Fibroblast of peridontal ligament (primary cell): Measurements from ENCODE around the gene CST1.

ENCODE experiments used
- DNase-seq: peaks from one replicate; pipeline ENCODE4 v3.0.0-alpha.2; 2010; ENCODE audit errors: extremely low read depth

The CST1 gene

GRCh38 chr20:23705895-23706294, 44.8 kb downstream of the CST1 start:
- no peak for DNase-seq

DNA sequence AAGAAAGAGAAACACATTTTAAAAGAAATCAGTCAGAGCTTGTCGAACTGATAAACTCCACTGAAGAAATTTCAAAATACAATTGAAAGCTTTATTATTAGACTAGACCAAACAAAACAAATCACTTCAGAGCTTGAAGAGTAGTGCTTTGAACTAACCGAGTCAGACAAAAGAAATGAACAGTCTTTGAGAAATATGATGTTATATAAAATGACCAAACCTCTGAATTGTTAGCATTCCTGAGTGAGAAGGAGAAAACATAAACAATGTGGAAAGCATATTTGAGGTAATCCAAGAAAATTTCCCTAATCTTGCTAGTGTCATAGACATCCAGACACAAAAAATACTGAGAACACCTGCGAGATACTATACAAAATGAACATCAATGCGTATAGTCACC, 48.7 kb downstream of the CST1 start:
- DNase-seq = no peak

DNA sequence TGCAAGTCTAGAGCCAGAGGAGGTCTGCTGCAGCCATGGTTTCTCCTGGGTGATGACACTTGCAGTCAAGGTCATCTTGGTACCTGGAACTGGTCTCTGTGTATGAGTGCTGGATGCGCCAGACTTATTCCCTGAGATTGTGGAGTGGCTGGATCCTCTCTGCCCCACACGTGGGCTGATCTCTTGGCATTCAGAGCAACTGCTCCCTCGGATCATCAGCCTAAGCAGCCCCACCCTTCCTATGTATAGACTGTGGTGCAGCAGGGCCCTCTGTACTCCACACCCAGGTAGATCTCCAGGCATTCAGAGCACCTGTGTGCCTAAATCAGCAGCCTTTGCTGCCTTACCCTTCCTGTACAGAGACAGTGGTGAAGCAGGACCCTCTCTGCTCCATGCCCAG, 49.8 kb downstream of the CST1 start:
- DNase-seq = no peak

- DNase-seq = no peak
These were observed 52.8 kb downstream of the CST1 start for GRCh38 chr20:23697947-23698346.
